H1 (cell line): Measurements from ENCODE around the gene DENND1A. TPM values are rescaled to one million over a fixed set of nuclear protein-coding genes. Genes with fewer than 3 reads are reported as not detected.

ENCODE experiments used
- EZH2 ChIP-seq: fragments of 200-600 bp; sonication (generic); IDR thresholded peaks from 2 replicates; pipeline ENCODE4 v1.7.1; 2012; ENCODE audit warnings: low read depth, mild to moderate bottlenecking, moderate library complexity, low read length, inconsistent platforms; ENCODE audit not compliant: severe bottlenecking
- SRF ChIP-seq: IDR thresholded peaks from 2 replicates; pipeline ENCODE4 v1.6.1; 2011; ENCODE audit warnings: mild to moderate bottlenecking, low read depth, low read length, moderate library complexity
- polyA plus RNA-seq, 7 experiments: library from polyadenylated mRNA; depleted of rRNA in 3 of 7; stranded (reverse) in 5 of 7; unstranded in 2 of 7; fragments of >200 nt in 5 of 7; fragments of 200-250 nt in 2 of 7; gene quantifications; 1 replicate in 5 of 7; 2 replicates in 1 of 7; 4 replicates in 1 of 7; pipeline versions ENCODE4 v1.2.1 to v1.2.3, GENCODE V29; 2011 to 2013; ENCODE audit warnings: missing spikeins in 2 of 7, mixed read lengths in 2 of 7
- total RNA-seq: library from RNA; stranded (reverse); fragmentation: NEBNext Ultra II Directional; extraction: Animal tissue kit (Norgen Biotek cat#: 25700); gene quantifications from 2 replicates; pipeline ENCODE4 v1.2.1, GENCODE V29; 2021

The DENND1A gene
- total and polyA plus RNA-seq, 2 of the 8 experiments (the other 6 are each of a cell fraction or from before 2014, with no cell fraction given), result 24.1 to 26.4 TPM

- TF ChIP-seq EZH2, result no peak
- no peak for TF ChIP-seq SRF
These were observed 420.3 kb downstream of the DENND1A start (continued) for GRCh38 chr9:123509646-123510045.
